ENCODE results near the gene KAT8. TPM values are rescaled to one million over a fixed set of nuclear protein-coding genes. Genes with fewer than 3 reads are reported as not detected.

Gene KAT8
- total RNA-seq, 4 donors from 2014 or later, result 61.0 to 83.4 (median 72.6) TPM

DNA sequence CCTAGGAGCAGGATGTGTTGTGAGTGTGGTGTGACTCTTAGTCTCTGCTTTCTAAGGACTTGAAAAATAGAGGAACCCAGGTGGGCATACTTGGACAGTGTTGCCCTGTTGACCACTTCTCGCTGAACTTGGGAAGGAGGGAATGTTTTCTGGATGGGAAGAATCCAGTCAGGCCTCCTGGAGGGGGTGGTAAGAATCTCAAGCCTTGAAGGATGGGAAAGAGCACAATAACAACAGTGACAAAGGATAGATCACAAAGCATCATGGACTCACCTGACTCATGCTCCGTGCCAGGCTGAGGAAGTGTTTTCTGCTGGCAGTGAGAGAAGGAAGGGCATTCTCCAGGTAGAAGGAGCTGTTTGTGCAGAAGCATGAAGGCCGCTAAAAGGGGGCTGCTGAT, 8.4 kb downstream of the KAT8 start:
- DNase-seq (ENCODE audit: extremely low spot score), result no peak
- no peak overlapping the region for H3K4me3 ChIP-seq
- intact Hi-C loops (cut with DNase I), result no loop called here
- H3K4me1 ChIP-seq, result peaks cover 0 to 22% (median 11%) of the 10 kb centered on the region in 4 donors
- TF ChIP-seq EP300 (IDR thresholded peaks at IDR 0.05) (no peak), POLR2A (IDR thresholded peaks at IDR 0.05; ENCODE audit: low read depth) (no peak), POLR2AphosphoS5 (IDR thresholded peaks at IDR 0.05) (no peak)
- TF ChIP-seq, protein P1, sequence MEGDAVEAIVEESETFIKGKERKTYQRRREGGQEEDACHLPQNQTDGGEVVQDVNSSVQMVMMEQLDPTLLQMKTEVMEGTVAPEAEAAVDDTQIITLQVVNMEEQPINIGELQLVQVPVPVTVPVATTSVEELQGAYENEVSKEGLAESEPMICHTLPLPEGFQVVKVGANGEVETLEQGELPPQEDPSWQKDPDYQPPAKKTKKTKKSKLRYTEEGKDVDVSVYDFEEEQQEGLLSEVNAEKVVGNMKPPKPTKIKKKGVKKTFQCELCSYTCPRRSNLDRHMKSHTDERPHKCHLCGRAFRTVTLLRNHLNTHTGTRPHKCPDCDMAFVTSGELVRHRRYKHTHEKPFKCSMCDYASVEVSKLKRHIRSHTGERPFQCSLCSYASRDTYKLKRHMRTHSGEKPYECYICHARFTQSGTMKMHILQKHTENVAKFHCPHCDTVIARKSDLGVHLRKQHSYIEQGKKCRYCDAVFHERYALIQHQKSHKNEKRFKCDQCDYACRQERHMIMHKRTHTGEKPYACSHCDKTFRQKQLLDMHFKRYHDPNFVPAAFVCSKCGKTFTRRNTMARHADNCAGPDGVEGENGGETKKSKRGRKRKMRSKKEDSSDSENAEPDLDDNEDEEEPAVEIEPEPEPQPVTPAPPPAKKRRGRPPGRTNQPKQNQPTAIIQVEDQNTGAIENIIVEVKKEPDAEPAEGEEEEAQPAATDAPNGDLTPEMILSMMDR (IDR thresholded peaks at IDR 0.05), result no peak
- no peaks in the 10 kb centered on the region for H3K9me3 ChIP-seq
- H3K36me3 ChIP-seq, result peaks cover 58 to 97% (median 92%) of the 10 kb centered on the region in 4 donors
- no peaks in the 10 kb centered on the region for H3K27me3 ChIP-seq
- H3K27ac ChIP-seq (replicated peaks in 1 of 4), result no peak overlapping the region
- 97% methylated on average over 3 of the region's 3 CpGs for WGBS

DNA sequence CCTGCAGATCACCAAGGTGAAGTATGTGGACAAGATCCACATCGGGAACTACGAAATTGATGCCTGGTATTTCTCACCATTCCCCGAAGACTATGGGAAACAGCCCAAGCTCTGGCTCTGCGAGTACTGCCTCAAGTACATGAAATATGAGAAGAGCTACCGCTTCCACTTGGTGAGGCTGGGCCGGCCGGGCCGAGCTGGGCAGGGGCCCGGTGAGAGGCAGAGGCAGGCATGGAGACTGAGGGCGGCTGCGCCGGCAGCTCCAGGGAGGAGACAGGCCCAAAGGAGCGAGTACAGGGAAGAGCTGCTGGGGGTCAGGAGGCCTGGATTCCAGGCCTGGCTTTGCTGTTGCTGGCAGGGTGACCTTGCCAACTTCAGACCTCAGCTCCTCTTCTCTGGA, 9.7 kb downstream of the KAT8 start:
- WGBS, result 87% methylated on average over 13 of the region's 13 CpGs
- no peak for TF ChIP-seq POLR2A (IDR thresholded peaks at IDR 0.05; ENCODE audit: low read depth)
- TF ChIP-seq EP300 (IDR thresholded peaks at IDR 0.05), result no peak
- TF ChIP-seq, protein P1 (IDR thresholded peaks at IDR 0.05), result no peak
- TF ChIP-seq POLR2AphosphoS5 (IDR thresholded peaks at IDR 0.05), result no peak
- Histone ChIP-seq H3K27me3 (no peaks in the 10 kb centered on the region), H3K4me1 (peaks cover 0 to 22% (median 11%) of the 10 kb centered on the region in 4 donors), H3K36me3 (peaks cover 57 to 97% (median 92%) of the 10 kb centered on the region in 4 donors), H3K9me3 (no peaks in the 10 kb centered on the region), H3K27ac (replicated peaks in 1 of 4) (no peak overlapping the region), H3K4me3 (no peak overlapping the region)
- DNase-seq (ENCODE audit: extremely low spot score), result no peak
- intact Hi-C loops (cut with DNase I), result no loop called here

DNA sequence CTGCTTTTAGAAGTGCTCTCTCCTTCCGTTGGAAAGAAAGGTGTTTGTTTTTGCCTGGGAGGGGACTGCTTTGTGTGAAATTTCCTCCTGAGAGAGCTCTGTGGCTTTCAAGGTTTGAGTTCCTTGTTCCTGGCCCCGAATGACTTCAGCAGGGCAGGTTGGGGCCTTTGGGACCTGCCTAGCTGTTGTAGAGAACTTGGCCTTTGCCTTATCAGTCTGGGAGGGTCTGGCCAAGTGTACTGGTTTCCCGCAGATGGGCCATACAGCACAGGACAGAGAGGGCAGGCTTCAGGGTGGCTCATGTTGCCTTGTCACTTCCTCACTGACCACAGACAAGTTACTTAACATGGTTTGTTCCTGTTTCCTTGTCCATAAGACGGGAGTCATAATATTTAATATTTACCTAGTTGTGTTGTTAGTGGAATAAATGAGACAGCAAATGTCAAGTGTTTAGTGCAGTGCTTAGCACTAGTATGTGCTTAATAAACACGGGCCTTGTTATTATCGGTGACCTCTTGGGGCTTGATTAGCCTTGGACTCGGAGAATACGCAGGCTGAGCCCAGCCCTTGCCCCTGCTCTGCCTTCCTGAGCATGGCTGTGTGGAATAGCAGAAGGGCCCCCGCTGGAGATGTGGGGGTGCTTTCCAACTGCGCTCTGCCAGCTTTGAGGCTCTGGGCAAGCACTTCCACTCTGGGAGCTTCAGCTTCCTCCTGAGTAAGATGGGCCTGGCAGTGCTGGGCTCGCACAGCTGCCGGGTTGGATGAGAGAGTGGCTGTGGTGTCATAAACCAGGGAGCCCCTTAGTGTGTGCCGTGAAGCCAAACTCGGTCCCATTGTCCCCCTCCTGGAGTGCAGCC, 11.5 kb downstream of the KAT8 start:
- TF ChIP-seq POLR2A (IDR thresholded peaks at IDR 0.05; ENCODE audit: low read depth) (no peak), POLR2AphosphoS5 (IDR thresholded peaks at IDR 0.05) (no peak)
- TF ChIP-seq, protein P1 (IDR thresholded peaks at IDR 0.05), result no peak
- DNase-seq (ENCODE audit: extremely low spot score), result no peak
- peak overlapping the region; percentile 32 to 71 (median 55) for H3K27ac ChIP-seq (replicated peaks in 1 of 4)
- H3K27me3 ChIP-seq, result no peaks in the 10 kb centered on the region
- peaks cover 0 to 22% (median 13%) of the 10 kb centered on the region in 4 donors for H3K4me1 ChIP-seq
- no peaks in the 10 kb centered on the region for H3K9me3 ChIP-seq
- H3K36me3 ChIP-seq, result peaks cover 53 to 90% (median 84%) of the 10 kb centered on the region in 4 donors
- intact Hi-C loops (cut with DNase I), result no loop called here
- WGBS, result 78% methylated on average over 5 of the region's 14 CpGs
- no peak overlapping the region for H3K4me3 ChIP-seq

DNA sequence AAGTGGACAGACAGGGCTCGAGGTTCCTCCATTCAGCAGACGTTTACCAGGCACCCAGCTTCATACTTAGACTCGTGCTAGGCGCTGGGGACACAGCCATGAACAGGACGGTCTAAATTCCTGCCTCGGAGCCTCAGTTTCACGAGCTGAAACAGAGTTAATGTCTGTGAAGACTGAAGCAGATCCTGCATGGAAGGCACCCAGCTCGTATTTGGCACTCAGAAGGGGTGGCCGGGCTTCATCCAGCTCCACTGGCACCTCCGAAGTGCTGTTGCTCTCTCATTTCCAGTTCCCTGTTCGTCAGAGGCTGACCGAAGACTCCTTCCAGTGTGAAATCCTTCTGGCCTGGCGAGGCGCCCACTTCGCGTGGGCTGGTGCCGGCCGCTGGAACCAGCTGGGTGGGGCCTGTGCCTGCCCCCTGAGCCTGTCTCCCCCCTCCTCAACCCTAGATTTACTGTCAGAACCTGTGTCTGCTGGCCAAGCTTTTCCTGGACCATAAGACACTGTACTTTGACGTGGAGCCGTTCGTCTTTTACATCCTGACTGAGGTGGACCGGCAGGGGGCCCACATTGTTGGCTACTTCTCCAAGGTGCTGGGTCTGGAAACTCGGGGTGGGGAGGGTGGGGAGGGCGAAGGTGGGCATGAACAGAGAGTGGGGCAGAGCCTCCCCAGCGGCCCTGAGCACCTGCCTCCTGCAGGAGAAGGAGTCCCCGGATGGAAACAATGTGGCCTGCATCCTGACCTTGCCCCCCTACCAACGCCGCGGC, 12.3 kb downstream of the KAT8 start:
- TF ChIP-seq POLR2AphosphoS5 (IDR thresholded peaks at IDR 0.05), result peak in 1 of 2 donors; percentile 7
- TF ChIP-seq EP300 (IDR thresholded peaks at IDR 0.05), result no peak
- Histone ChIP-seq H3K4me3 (no peak overlapping the region), H3K9me3 (no peaks in the 10 kb centered on the region), H3K4me1 (peaks cover 4 to 26% (median 17%) of the 10 kb centered on the region in 4 donors), H3K27me3 (peaks cover 0 to 4% (median 0%) of the 10 kb centered on the region in 4 donors), H3K36me3 (peaks cover 48 to 84% (median 77%) of the 10 kb centered on the region in 4 donors), H3K27ac (replicated peaks in 1 of 4) (peak overlapping the region in 3 of 4 donors; percentile 47 to 71 (median 63))
- intact Hi-C loops (cut with DNase I), result no loop called here
- no peak for DNase-seq (ENCODE audit: extremely low spot score)
- 50% methylated on average over 15 of the region's 29 CpGs for WGBS
